Islet precursor cell (in vitro differentiated cells): ENCODE measurements around the gene MMD.
"Not testable (repeated sequence)": the region's sequence is repeated elsewhere in the genome, so short reads cannot be mapped to it uniquely, and the experiment has no call there.

Experiments used
- DNase-seq: peaks from one replicate; pipeline ENCODE4 v3.0.0-alpha.2; 2018

Gene MMD

GRCh38 chr17:55421179-55421934 lies at the start of gene MMD:
Gene MMD (minus strand): TSS chr17:55421835. CDS start chr17:55421695, 140 bp downstream.
- no peak for DNase-seq

GRCh38 chr17:55466671-55467070 lies 45.0 kb upstream of the MMD start:
- DNase-seq = no peak

GRCh38 chr17:55465771-55466170 lies 44.1 kb upstream of the MMD start:
- not testable (repeated sequence) for DNase-seq

- no peak for DNase-seq
Observed at GRCh38 chr17:55463600-55463999, 42.0 kb upstream of the MMD start.

- no peak for DNase-seq
Observed at GRCh38 chr17:55462711-55463110, 41.1 kb upstream of the MMD start.

GRCh38 chr17:55462234-55462633 lies 40.6 kb upstream of the MMD start:
- no peak for DNase-seq

GRCh38 chr17:55458978-55459377 lies 37.3 kb upstream of the MMD start:
- DNase-seq = no peak

- DNase-seq = no peak
Observed at GRCh38 chr17:55458287-55458900, 36.8 kb upstream of the MMD start.

GRCh38 chr17:55456307-55457240 lies 34.9 kb upstream of the MMD start:
- DNase-seq = no peak

GRCh38 chr17:55454906-55455474 lies 33.4 kb upstream of the MMD start:
- DNase-seq = no peak

GRCh38 chr17:55453839-55454557 lies 32.4 kb upstream of the MMD start:
- DNase-seq = no peak

- DNase-seq = no peak
Observed at GRCh38 chr17:55452139-55452790, 30.6 kb upstream of the MMD start.

GRCh38 chr17:55451758-55452138 lies 30.1 kb upstream of the MMD start:
- DNase-seq = no peak

- DNase-seq = no peak
Observed at GRCh38 chr17:55451203-55451641, 29.6 kb upstream of the MMD start.

- DNase-seq = no peak
Observed at GRCh38 chr17:55450232-55450825, 28.7 kb upstream of the MMD start.

GRCh38 chr17:55448681-55449080 lies 27.0 kb upstream of the MMD start:
- DNase-seq = no peak

GRCh38 chr17:55446581-55447205 lies 25.1 kb upstream of the MMD start:
- no peak for DNase-seq

- not testable (repeated sequence) for DNase-seq
Observed at GRCh38 chr17:55446004-55446403, 24.4 kb upstream of the MMD start.

- peak; percentile 90 for DNase-seq
Observed at GRCh38 chr17:55444471-55445441, 23.1 kb upstream of the MMD start.

- peak; percentile 82 for DNase-seq
Observed at GRCh38 chr17:55443904-55444303, 22.3 kb upstream of the MMD start.
